Purkinje cell (primary cell): ENCODE data around the gene AKAP17A. TPM values are rescaled to one million over a fixed set of nuclear protein-coding genes. Genes with fewer than 3 reads are reported as not detected.

Source experiments
- polyA plus RNA-seq: library from polyadenylated mRNA; unstranded; fragments of >200 nt; fragmentation: Nextera tagmentation; gene quantifications from 2 replicates; pipeline ENCODE4 v1.2.1, GENCODE V29; 2014

The AKAP17A gene, protein sequence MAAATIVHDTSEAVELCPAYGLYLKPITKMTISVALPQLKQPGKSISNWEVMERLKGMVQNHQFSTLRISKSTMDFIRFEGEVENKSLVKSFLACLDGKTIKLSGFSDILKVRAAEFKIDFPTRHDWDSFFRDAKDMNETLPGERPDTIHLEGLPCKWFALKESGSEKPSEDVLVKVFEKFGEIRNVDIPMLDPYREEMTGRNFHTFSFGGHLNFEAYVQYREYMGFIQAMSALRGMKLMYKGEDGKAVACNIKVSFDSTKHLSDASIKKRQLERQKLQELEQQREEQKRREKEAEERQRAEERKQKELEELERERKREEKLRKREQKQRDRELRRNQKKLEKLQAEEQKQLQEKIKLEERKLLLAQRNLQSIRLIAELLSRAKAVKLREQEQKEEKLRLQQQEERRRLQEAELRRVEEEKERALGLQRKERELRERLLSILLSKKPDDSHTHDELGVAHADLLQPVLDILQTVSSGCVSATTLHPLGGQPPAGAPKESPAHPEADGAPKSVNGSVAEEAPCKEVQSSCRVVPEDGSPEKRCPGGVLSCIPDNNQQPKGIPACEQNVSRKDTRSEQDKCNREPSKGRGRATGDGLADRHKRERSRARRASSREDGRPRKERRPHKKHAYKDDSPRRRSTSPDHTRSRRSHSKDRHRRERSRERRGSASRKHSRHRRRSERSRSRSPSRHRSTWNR
- 3.3 and 5.0 TPM in 2 replicates for polyA plus RNA-seq

DNA sequence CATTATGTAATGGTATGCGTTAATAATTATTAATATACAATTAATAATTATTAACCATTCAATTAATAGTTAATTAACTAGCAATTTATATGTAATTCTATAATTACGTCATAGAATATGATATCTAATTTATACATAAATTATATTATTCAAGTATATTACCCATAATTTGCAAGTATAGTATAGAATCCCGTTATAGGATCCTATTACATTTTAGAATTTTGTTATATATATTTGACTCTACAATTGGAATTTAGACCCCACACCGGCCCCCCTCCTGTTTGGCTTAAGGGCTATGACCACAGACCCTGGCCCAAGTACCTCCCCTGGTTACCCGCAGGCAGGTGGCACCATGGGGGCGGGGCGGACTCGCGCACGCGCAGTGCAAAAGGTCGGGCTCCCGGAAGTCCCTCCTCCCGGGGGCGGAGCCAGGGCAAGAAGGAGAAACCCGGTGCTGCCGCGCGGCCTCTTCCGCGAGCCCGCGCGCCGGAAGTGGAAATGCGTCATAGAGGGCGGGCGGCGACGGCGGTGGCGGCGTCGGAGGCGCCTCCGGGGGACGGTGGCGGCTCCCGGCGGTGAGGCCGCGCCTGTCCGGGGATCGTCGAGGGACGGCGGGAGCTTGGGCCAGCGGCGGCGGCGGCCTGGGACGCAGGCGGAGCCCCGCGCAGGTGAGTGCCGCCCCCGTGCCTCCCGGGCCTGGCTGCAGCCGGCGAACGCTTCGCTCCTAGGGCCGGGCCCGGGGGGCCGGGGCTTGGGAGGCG is at the start of gene AKAP17A:
Gene AKAP17A, plus strand, starts transcription at position 503 of the 761 bp plus-strand sequence. CDS start 1,859 bp downstream, outside the sequence.

DNA sequence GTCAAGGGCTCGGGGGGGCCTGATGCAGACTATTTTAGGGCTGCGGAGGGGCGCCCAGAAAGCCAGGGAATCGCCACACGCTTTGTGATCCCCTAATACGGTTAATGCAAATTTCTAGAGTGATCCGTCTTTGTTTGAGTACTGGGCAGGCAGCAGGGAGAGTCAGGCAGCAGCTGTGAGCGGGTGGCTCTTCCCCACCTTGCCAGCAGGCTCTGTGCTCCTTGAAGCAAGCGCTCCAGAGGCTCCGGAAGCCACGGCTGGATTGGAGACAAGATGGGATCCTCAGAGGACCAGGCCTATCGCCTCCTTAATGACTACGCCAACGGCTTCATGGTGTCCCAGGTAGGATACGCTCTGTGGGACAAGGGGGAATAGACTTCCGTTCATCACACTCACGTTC is 23.5 kb downstream of the AKAP17A start, which contains the start of gene ASMT:
Gene ASMT, plus strand, starts transcription at position 133 of the 400 bp plus-strand sequence. Its CDS starts 141 bp downstream, at position 274.

Other genes starting within 250 kb of the AKAP17A start
- 50.3 and 53.0 TPM in 2 replicates for gene SLC25A6, start 199.5 kb upstream of the AKAP17A start, polyA plus RNA-seq
- gene ASMTL, start 138.7 kb upstream of the AKAP17A start, polyA plus RNA-seq, result 14.4 and 15.2 TPM in 2 replicates
- gene P2RY8, start 54.4 kb upstream of the AKAP17A start, polyA plus RNA-seq, result not detected in 2 replicates
- gene ASMT, start 23.5 kb downstream of the AKAP17A start, polyA plus RNA-seq, result not detected in 2 replicates